Astrocyte of the cerebellum (primary cell): ENCODE data around the gene NTNG1.

Experiments
- DNase-seq: peaks from one replicate; pipeline ENCODE4 v3.0.0-alpha.2; 2011; ENCODE audit warnings: low read depth
- H3K4me3 ChIP-seq: 2 replicates; pipeline ENCODE4 v1.5.1; 2011; ENCODE audit warnings: mild to moderate bottlenecking, low read depth, low read length, moderate library complexity
- in situ Hi-C: cut with HindIII; loops from 2 replicates; pipeline ENCODE4 v1.10.0; 2017; ENCODE audit warnings: low sequenced_read_pairs
- TF ChIP-seq, protein P1 (sequence below): IDR thresholded peaks from 2 replicates; pipeline ENCODE4 v1.5.1; 2012; ENCODE audit warnings: low read length, low read depth, moderate library complexity, mild to moderate bottlenecking; ENCODE audit errors: missing control alignments

Gene NTNG1

DNA sequence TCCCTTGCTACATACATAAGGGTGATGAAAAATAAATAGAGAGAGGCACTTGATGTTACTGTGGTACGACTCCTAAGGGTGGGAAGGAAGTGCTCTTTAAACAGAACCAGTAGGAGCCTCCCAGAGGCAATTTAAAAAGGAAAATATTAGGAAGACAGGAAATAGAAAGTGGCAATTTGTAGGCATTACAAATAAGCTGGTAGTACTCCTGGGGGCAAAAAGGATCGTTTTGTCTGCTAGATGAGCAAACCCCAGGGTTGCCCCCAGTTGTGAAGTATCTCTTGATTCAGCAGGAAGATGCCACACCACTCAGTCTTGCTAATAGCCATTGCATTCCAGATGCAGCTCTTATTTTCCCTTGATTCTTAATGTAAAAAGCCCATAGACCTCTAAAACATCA, 303.0 kb downstream of the NTNG1 start:
- TF ChIP-seq, protein P1, sequence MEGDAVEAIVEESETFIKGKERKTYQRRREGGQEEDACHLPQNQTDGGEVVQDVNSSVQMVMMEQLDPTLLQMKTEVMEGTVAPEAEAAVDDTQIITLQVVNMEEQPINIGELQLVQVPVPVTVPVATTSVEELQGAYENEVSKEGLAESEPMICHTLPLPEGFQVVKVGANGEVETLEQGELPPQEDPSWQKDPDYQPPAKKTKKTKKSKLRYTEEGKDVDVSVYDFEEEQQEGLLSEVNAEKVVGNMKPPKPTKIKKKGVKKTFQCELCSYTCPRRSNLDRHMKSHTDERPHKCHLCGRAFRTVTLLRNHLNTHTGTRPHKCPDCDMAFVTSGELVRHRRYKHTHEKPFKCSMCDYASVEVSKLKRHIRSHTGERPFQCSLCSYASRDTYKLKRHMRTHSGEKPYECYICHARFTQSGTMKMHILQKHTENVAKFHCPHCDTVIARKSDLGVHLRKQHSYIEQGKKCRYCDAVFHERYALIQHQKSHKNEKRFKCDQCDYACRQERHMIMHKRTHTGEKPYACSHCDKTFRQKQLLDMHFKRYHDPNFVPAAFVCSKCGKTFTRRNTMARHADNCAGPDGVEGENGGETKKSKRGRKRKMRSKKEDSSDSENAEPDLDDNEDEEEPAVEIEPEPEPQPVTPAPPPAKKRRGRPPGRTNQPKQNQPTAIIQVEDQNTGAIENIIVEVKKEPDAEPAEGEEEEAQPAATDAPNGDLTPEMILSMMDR, result no peak
- no peak for DNase-seq
- in situ Hi-C loops, result no loop called here
- H3K4me3 ChIP-seq, result no peak overlapping the region

DNA sequence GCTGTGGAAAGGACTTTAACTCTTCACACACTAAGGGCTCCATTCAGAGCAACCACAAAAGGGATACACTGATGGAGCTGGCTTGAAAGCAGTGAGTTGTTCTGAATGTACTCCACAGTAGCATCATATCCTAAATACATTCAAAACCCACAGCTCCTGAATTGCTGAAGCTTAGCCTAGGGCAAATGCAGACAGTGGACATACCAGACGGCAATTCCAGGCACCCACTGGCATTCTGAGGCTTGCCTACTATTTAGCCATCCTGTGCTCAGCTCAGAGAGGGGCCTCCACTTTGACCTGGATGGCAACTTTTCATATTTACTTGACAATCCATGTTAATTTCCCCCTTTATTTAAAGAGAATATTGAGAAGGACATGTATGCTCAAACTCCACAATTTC, 303.5 kb downstream of the NTNG1 start:
- in situ Hi-C loops, result no loop called here
- no peak overlapping the region for H3K4me3 ChIP-seq
- DNase-seq, result no peak
- TF ChIP-seq, protein P1, result no peak

DNA sequence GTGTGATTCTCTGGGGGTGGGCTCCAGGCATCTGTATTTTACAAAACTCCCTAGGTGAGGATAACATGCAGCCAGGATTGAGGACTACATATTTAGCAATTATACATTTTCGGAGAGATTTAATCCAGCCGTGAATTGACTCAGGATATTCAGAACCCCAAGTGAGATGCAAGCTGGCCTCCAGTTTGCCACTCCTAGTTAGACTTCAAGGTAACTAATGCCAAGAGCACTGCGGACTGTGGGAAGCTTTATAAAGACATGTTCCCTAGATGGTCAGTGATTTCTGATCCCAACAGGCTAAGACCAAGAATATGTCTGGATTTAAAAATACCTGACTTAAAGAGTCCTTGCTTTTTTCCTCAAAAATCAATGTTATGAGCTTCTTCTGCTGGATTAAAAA, 308.5 kb downstream of the NTNG1 start:
- in situ Hi-C loops, result no loop called here
- TF ChIP-seq, protein P1, result no peak
- no peak for DNase-seq
- H3K4me3 ChIP-seq, result no peak overlapping the region

DNA sequence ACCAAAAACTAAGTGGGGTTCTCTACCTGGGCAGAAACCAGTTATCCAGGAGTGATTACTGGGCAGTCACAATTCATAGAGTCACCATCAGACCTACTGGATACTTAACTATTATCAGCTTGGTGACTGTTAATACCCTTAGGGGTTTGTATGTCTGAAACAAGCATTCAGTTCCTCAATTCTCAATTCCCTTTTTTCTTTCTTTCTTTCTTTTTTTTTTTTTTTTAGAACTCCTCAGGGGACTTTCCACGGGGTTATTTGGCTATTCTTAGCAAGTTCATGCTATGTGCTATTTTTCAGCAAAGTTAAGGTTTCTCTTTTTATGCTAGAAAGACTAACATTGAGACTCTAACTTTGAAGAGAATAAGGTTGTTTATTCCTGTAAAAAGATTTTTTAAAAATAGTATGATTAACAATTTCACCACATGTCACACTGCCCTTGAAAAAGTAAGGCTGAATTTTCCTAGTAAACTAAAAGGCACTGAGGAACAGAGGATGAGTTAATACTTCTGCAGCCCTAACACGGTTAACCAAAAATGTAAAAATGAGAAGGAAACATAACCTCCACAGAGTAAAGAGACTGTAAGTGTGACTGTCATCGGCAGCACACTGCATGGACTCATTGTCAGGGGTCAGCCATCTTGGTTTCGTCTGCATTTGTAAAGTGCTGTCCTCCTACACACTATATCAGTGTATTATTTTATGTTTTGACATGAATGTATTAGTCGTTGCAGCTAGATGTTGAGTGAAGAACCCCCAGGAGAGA, 310.2 kb downstream of the NTNG1 start:
- H3K4me3 ChIP-seq, result no peak overlapping the region
- in situ Hi-C loops, result no loop called here
- TF ChIP-seq, protein P1, result no peak
- no peak for DNase-seq

DNA sequence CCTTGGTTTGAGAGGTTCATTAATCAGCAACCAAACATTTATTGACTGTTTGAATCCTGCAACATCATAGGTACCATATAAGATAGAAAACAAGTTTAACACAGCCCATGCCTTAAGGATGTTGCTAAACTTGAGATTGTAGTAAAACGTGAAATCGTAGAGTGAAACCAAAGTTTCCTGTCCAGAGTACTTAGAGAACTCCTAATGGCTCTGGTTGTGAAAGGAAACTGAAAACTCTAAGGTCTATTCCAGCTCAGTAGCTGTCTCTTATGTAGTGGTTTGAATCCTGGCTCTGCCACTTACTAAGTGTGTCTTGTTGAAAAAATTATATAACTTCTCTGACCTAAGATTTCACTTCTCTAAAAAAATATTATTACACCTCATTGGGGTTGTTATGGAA, 310.9 kb downstream of the NTNG1 start:
- in situ Hi-C loops, result no loop called here
- TF ChIP-seq, protein P1, result no peak
- H3K4me3 ChIP-seq, result no peak overlapping the region
- no peak for DNase-seq

DNA sequence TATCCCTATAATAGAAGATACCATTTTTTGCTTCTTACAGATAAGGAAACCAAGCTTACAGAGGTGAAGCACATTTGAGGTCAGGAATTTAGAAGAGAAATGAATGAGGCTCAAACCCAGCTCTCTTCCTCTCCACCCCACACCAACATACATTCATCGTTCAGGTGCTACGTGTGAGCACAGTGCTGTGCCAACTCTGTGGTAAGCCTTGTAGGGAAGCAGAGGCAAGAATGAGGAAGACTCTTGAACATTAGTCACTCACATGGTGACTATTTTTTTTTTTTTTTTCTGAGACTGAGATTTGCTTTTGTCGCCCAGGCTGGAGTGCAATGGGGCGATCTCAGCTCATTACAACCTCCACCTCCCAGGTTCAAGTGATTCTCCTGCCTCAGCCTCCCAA, 314.0 kb downstream of the NTNG1 start:
- in situ Hi-C loops, result no loop called here
- H3K4me3 ChIP-seq, result no peak overlapping the region
- no peak for DNase-seq
- TF ChIP-seq, protein P1, result no peak
